Transverse colon (tissue), 3 donors: ENCODE data around the gene APOL3.

Experiments used
- EP300 ChIP-seq: sonication (generic); formaldehyde crosslinking; IDR thresholded peaks from one replicate; pipeline ENCODE4 v1.6.1; 2017; ENCODE audit warnings: antibody characterized with exemption, low read depth
- POLR2A ChIP-seq: fragments of 450-650 bp; IDR thresholded peaks from one replicate; pipeline ENCODE4 v1.6.1; 2016; ENCODE audit warnings: antibody characterized with exemption, mild to moderate bottlenecking, moderate library complexity
- TF ChIP-seq, protein P1 (sequence below), 5 experiments: fragments of 200-600 bp in 3 of 5; fragments of 450-650 bp in 2 of 5; sonication (generic) in 3 of 5; IDR thresholded peaks; 1 replicate in 2 of 5; 2 replicates in 3 of 5; pipeline ENCODE4 v1.5.1; 2016 to 2017; ENCODE audit warnings: antibody characterized with exemption in 5 of 5, inconsistent platforms in 3 of 5, mild to moderate bottlenecking in 2 of 5, moderate library complexity in 1 of 5

DNA sequence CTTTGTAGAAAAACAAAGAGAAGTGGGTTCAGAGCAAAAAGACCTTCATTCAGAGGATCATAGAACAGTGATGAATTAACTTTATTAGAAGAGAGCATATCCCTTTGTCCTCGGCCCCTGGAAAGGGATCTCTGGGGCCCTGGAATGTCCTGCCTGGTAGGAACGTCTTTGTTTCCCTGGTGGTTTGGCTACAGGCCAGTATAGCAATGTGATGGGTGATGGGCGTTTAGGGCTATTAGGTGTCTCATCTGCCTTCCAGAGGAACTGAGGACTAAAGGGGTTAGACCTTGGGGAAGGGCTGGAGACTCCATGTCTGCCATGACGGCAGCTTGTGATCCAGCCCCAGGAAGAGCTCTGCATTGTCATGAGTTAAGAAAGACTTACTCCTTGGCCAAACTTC, 32.0 kb upstream of the APOL3 start:
- no peak for TF ChIP-seq EP300
- TF ChIP-seq, protein P1, sequence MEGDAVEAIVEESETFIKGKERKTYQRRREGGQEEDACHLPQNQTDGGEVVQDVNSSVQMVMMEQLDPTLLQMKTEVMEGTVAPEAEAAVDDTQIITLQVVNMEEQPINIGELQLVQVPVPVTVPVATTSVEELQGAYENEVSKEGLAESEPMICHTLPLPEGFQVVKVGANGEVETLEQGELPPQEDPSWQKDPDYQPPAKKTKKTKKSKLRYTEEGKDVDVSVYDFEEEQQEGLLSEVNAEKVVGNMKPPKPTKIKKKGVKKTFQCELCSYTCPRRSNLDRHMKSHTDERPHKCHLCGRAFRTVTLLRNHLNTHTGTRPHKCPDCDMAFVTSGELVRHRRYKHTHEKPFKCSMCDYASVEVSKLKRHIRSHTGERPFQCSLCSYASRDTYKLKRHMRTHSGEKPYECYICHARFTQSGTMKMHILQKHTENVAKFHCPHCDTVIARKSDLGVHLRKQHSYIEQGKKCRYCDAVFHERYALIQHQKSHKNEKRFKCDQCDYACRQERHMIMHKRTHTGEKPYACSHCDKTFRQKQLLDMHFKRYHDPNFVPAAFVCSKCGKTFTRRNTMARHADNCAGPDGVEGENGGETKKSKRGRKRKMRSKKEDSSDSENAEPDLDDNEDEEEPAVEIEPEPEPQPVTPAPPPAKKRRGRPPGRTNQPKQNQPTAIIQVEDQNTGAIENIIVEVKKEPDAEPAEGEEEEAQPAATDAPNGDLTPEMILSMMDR (IDR thresholded peaks at IDR 0.05), result no peak
- TF ChIP-seq POLR2A, result no peak
